CD14-positive monocyte (primary cell): ENCODE measurements around the gene STAM2. TPM values are rescaled to one million over a fixed set of nuclear protein-coding genes. Genes with fewer than 3 reads are reported as not detected.

Experiments
- DNase-seq, 3 donors: peaks; one replicate each; pipeline ENCODE4 v3.0.0-alpha.2; 2011 to 2022
- H2AFZ ChIP-seq: 2 replicates; pipeline ENCODE4 v1.6.0; 2012; ENCODE audit warnings: mild to moderate bottlenecking, low read depth, low read length, inconsistent platforms; ENCODE audit not compliant: insufficient read depth, poor library complexity, severe bottlenecking
- H3K27ac ChIP-seq, 2 donors: 1 replicate in 1 of 2; 2 replicates in 1 of 2; pipeline ENCODE4 v1.5.1; 2012 to 2013; ENCODE audit warnings: low read length in 2 of 2, control low read depth in 1 of 2, inconsistent platforms in 1 of 2, low read depth in 1 of 2, mild to moderate bottlenecking in 1 of 2
- H3K27me3 ChIP-seq, 2 donors: one replicate each; pipeline versions ENCODE4 v1.6.0 to v1.6.1; 2011 to 2013; ENCODE audit warnings: low read length in 2 of 2; ENCODE audit not compliant: control insufficient read depth in 2 of 2, insufficient read depth in 2 of 2
- H3K36me3 ChIP-seq, 2 donors: replicated peaks in 1 of 2; 1 replicate in 1 of 2; 2 replicates in 1 of 2; pipeline versions ENCODE4 v1.5.1 to v1.6.1; 2012 to 2013; ENCODE audit warnings: low read length in 2 of 2, control low read depth in 1 of 2, inconsistent platforms in 1 of 2, mild to moderate bottlenecking in 1 of 2; ENCODE audit not compliant: insufficient read depth in 2 of 2, control insufficient read depth in 1 of 2
- H3K4me1 ChIP-seq, 2 donors: 1 replicate in 1 of 2; 2 replicates in 1 of 2; pipeline versions ENCODE4 v1.5.1 to v1.6.1; 2012 to 2013; ENCODE audit warnings: low read length in 2 of 2, control low read depth in 1 of 2, inconsistent platforms in 1 of 2, mild to moderate bottlenecking in 1 of 2, moderate library complexity in 1 of 2; ENCODE audit not compliant: insufficient read depth in 2 of 2, control insufficient read depth in 1 of 2
- H3K4me2 ChIP-seq: replicated peaks from 2 replicates; pipeline ENCODE3; 2012; ENCODE audit warnings: low read length, moderate library complexity, mild to moderate bottlenecking; ENCODE audit not compliant: poor library complexity, severe bottlenecking; ENCODE audit errors: extremely low read depth
- H3K4me3 ChIP-seq, 3 experiments: fragments of 200-600 bp in 1 of 3; sonication (generic) in 1 of 3; replicated peaks in 1 of 3; 1 replicate in 2 of 3; 2 replicates in 1 of 3; pipeline ENCODE4 v1.5.1; 2011 to 2013; ENCODE audit warnings: low read length in 3 of 3, mild to moderate bottlenecking in 3 of 3, control low read depth in 2 of 3, low read depth in 2 of 3, inconsistent platforms in 1 of 3, moderate library complexity in 1 of 3
- H3K79me2 ChIP-seq: 2 replicates; pipeline ENCODE4 v1.6.0; 2012; ENCODE audit warnings: mild to moderate bottlenecking, control low read depth, inconsistent platforms, low read length, moderate library complexity; ENCODE audit not compliant: insufficient read depth
- H3K9ac ChIP-seq: 2 replicates; pipeline ENCODE4 v1.6.0; 2017; ENCODE audit warnings: low read length, mild to moderate bottlenecking; ENCODE audit not compliant: insufficient read depth, poor library complexity, severe bottlenecking
- H3K9me3 ChIP-seq, 2 donors: replicated peaks in 1 of 2; 1 replicate in 1 of 2; 2 replicates in 1 of 2; pipeline versions ENCODE4 v1.5.1 to v1.6.1; 2012 to 2013; ENCODE audit warnings: low read length in 2 of 2, control low read depth in 1 of 2; ENCODE audit not compliant: control insufficient read depth in 1 of 2, insufficient read depth in 1 of 2
- H4K20me1 ChIP-seq: 2 replicates; pipeline ENCODE4 v1.6.0; 2012; ENCODE audit warnings: mild to moderate bottlenecking, low read length, control low read depth, moderate library complexity; ENCODE audit not compliant: insufficient read depth
- H3K27ac Mint-ChIP-seq, 7 donors: one replicate each; pipeline ENCODE4 v1.8.0; 2020; ENCODE audit warnings: mild to moderate bottlenecking in 7 of 7, mixed read lengths in 7 of 7, moderate library complexity in 6 of 7, inconsistent platforms in 2 of 7
- H3K27me3 Mint-ChIP-seq, 3 donors: one replicate each; pipeline ENCODE4 v1.8.0; 2021 to 2022; ENCODE audit warnings: low read depth in 3 of 3, mild to moderate bottlenecking in 3 of 3, mixed read lengths in 3 of 3, moderate library complexity in 3 of 3, inconsistent platforms in 1 of 3
- H3K36me3 Mint-ChIP-seq, 2 donors: one replicate each; pipeline ENCODE4 v1.8.0; 2020; ENCODE audit warnings: mixed read lengths in 2 of 2, inconsistent platforms in 1 of 2, mild to moderate bottlenecking in 1 of 2
- H3K4me1 Mint-ChIP-seq: one replicate; pipeline ENCODE4 v1.8.0; 2020; ENCODE audit warnings: mild to moderate bottlenecking, mixed read lengths
- H3K4me3 Mint-ChIP-seq, 2 donors: one replicate each; pipeline ENCODE4 v1.8.0; 2020; ENCODE audit warnings: mild to moderate bottlenecking in 2 of 2, mixed read lengths in 2 of 2, moderate library complexity in 1 of 2
- H3K9me3 Mint-ChIP-seq, 7 donors: one replicate each; pipeline ENCODE4 v1.8.0; 2020 to 2022; ENCODE audit warnings: mixed read lengths in 7 of 7, mild to moderate bottlenecking in 6 of 7, moderate library complexity in 6 of 7, inconsistent platforms in 2 of 7
- CTCF ChIP-seq: fragments of 200-600 bp; IDR thresholded peaks from one replicate; pipeline ENCODE4 v1.8.0; 2022; ENCODE audit warnings: antibody characterized with exemption, mild to moderate bottlenecking
- WGBS: methylation state at CpG from one replicate; pipeline ENCODE4 v1.1.5; 2013; ENCODE audit warnings: missing lambda C conversion rate; ENCODE audit not compliant: insufficient coverage; 5-methylcytosine and 5-hydroxymethylcytosine counted together
- intact Hi-C, 2 donors: fragments of 100-400 bp; cut with micrococcal nuclease; formaldehyde crosslinking; loops; one replicate each; pipeline versions ENCODE4 v1.15.0 to v1.15.1; 2023
- polyA plus RNA-seq, 3 donors: library from polyadenylated mRNA; depleted of rRNA in 1 of 3; unstranded in 2 of 3; stranded (reverse) in 1 of 3; fragments of 300-500 nt in 2 of 3; fragments of >200 nt in 1 of 3; fragmentation: Illumina TruSeq in 2 of 3; gene quantifications; 1 replicate in 2 of 3; 2 replicates in 1 of 3; pipeline ENCODE4 v1.2.3, GENCODE V29; 2012 to 2021

STAM2 gene
- polyA plus RNA-seq, 3 donors = 6.9 to 12.6 (median 8.2) TPM

- no peaks in the 10 kb centered on the region for H3K27me3 Mint-ChIP-seq
- peaks cover 7 to 32% of the 10 kb centered on the region in 2 donors for H3K36me3 Mint-ChIP-seq
- H3K9ac ChIP-seq = no peak overlapping the region
- peaks cover 41% of the 10 kb centered on the region for H3K4me1 Mint-ChIP-seq
- peak overlapping the region; percentile 6 to 14 (median 9) for H3K4me3 ChIP-seq
- H3K4me2 ChIP-seq = peak overlapping the region; percentile 28
- peak overlapping the region in 6 of 7 donors; percentile 25 to 85 (median 60) for H3K27ac Mint-ChIP-seq
- peaks cover 98% of the 10 kb centered on the region for H4K20me1 ChIP-seq
- H3K9me3 ChIP-seq = no peaks in the 10 kb centered on the region
- H3K79me2 ChIP-seq = peaks cover 100% of the 10 kb centered on the region
- H2AFZ ChIP-seq = no peak overlapping the region
- H3K27ac ChIP-seq = peak overlapping the region in 1 of 2 donors; percentile 52
- no peak for TF ChIP-seq CTCF
- no peak for DNase-seq
- H3K4me3 Mint-ChIP-seq = peak overlapping the region; percentile 50 to 59
- no peaks in the 10 kb centered on the region for H3K27me3 ChIP-seq
- H3K9me3 Mint-ChIP-seq = peaks cover 0 to 7% (median 2%) of the 10 kb centered on the region in 7 donors
- peaks cover 0 to 2% of the 10 kb centered on the region in 2 donors for H3K36me3 ChIP-seq
- intact Hi-C loops = no loop called here
- H3K4me1 ChIP-seq = peaks cover 13 to 28% of the 10 kb centered on the region in 2 donors
- WGBS = no CpG with 5 or more reads among the region's 2 CpGs
Observed at GRCh38 chr2:152167065-152167464, 8.5 kb downstream of the STAM2 start.

GRCh38 chr2:152166633-152167032, 8.9 kb downstream of the STAM2 start:
- no peak overlapping the region for H3K9ac ChIP-seq
- peak overlapping the region in 2 of 3 experiments; percentile 6 to 14 for H3K4me3 ChIP-seq
- H3K36me3 Mint-ChIP-seq = peaks cover 8 to 35% of the 10 kb centered on the region in 2 donors
- H3K4me1 Mint-ChIP-seq = peaks cover 36% of the 10 kb centered on the region
- peaks cover 0 to 6% of the 10 kb centered on the region in 2 donors for H3K36me3 ChIP-seq
- H3K9me3 Mint-ChIP-seq = peaks cover 0 to 10% (median 4%) of the 10 kb centered on the region in 7 donors
- no peaks in the 10 kb centered on the region for H3K27me3 ChIP-seq
- no peaks in the 10 kb centered on the region for H3K9me3 ChIP-seq
- H3K4me2 ChIP-seq = peak overlapping the region; percentile 28
- intact Hi-C loops = no loop called here
- peak in 1 of 3 donors; percentile 20 for DNase-seq
- H4K20me1 ChIP-seq = peaks cover 98% of the 10 kb centered on the region
- no peak overlapping the region for H2AFZ ChIP-seq
- peak overlapping the region in 1 of 2 donors; percentile 52 for H3K27ac ChIP-seq
- peak overlapping the region; percentile 25 to 85 (median 64) for H3K27ac Mint-ChIP-seq
- H3K27me3 Mint-ChIP-seq = no peaks in the 10 kb centered on the region
- peak overlapping the region; percentile 50 to 59 for H3K4me3 Mint-ChIP-seq
- no peak for TF ChIP-seq CTCF
- peaks cover 10 to 24% of the 10 kb centered on the region in 2 donors for H3K4me1 ChIP-seq
- peaks cover 100% of the 10 kb centered on the region for H3K79me2 ChIP-seq
- WGBS = no CpG with 5 or more reads among the region's 3 CpGs
